ENCODE measurements around the gene PDE4B. TPM values are rescaled to one million over a fixed set of nuclear protein-coding genes. Genes with fewer than 3 reads are reported as not detected.

The PDE4B gene
- total RNA-seq, 1 donor from 2014 or later: 0.57 TPM

GRCh38 chr1:65812065-65812464 lies 19.4 kb downstream of the PDE4B start:
- H3K36me3 Mint-ChIP-seq (ENCODE audit: low read depth): no peaks in the 10 kb centered on the region
- no peak overlapping the region for H3K4me3 Mint-ChIP-seq (ENCODE audit: unreplicated experiment)
- TF ChIP-seq CTCF (IDR thresholded peaks at IDR 0.05): no peak
- no peaks in the 10 kb centered on the region for H3K9me3 Mint-ChIP-seq (ENCODE audit: low read depth)
- no peak overlapping the region for H3K27ac Mint-ChIP-seq (ENCODE audit: unreplicated experiment)
- H3K4me1 Mint-ChIP-seq (ENCODE audit: low read depth): peaks cover 4% of the 10 kb centered on the region
- no peak for DNase-seq (ENCODE audit: low spot score)
- H3K27me3 Mint-ChIP-seq (ENCODE audit: low read depth): peaks cover 10% of the 10 kb centered on the region

GRCh38 chr1:65813956-65814355 lies 21.3 kb downstream of the PDE4B start:
- Mint-ChIP-seq H3K27me3 (ENCODE audit: low read depth) (peaks cover 14% of the 10 kb centered on the region), H3K4me3 (ENCODE audit: unreplicated experiment) (no peak overlapping the region), H3K9me3 (ENCODE audit: low read depth) (no peaks in the 10 kb centered on the region), H3K27ac (ENCODE audit: unreplicated experiment) (no peak overlapping the region), H3K4me1 (ENCODE audit: low read depth) (peaks cover 4% of the 10 kb centered on the region), H3K36me3 (ENCODE audit: low read depth) (no peaks in the 10 kb centered on the region)
- DNase-seq (ENCODE audit: low spot score): no peak
- no peak for TF ChIP-seq CTCF (IDR thresholded peaks at IDR 0.05)

- Mint-ChIP-seq H3K9me3 (ENCODE audit: low read depth) (no peaks in the 10 kb centered on the region), H3K36me3 (ENCODE audit: low read depth) (no peaks in the 10 kb centered on the region)
- DNase-seq (ENCODE audit: low spot score): no peak
These were observed 22.1 kb downstream of the PDE4B start for GRCh38 chr1:65814752-65815151.

GRCh38 chr1:65817891-65818290 lies 25.2 kb downstream of the PDE4B start:
- Mint-ChIP-seq H3K27me3 (ENCODE audit: low read depth) (peaks cover 16% of the 10 kb centered on the region), H3K27ac (ENCODE audit: unreplicated experiment) (no peak overlapping the region), H3K4me1 (ENCODE audit: low read depth) (peaks cover 3% of the 10 kb centered on the region), H3K4me3 (ENCODE audit: unreplicated experiment) (no peak overlapping the region), H3K36me3 (ENCODE audit: low read depth) (no peaks in the 10 kb centered on the region), H3K9me3 (ENCODE audit: low read depth) (no peaks in the 10 kb centered on the region)
- no peak for TF ChIP-seq CTCF (IDR thresholded peaks at IDR 0.05)
- DNase-seq (ENCODE audit: low spot score): no peak

More at GRCh38 chr1:65814752-65815151, 22.1 kb downstream of the PDE4B start:
- Mint-ChIP-seq H3K4me1 (ENCODE audit: low read depth) (peaks cover 4% of the 10 kb centered on the region), H3K4me3 (ENCODE audit: unreplicated experiment) (no peak overlapping the region), H3K27ac (ENCODE audit: unreplicated experiment) (no peak overlapping the region), H3K27me3 (ENCODE audit: low read depth) (peaks cover 15% of the 10 kb centered on the region)
- no peak for TF ChIP-seq CTCF (IDR thresholded peaks at IDR 0.05)

GRCh38 chr1:65818966-65819365 lies 26.3 kb downstream of the PDE4B start:
- H3K36me3 Mint-ChIP-seq (ENCODE audit: low read depth): no peaks in the 10 kb centered on the region
- H3K4me3 Mint-ChIP-seq (ENCODE audit: unreplicated experiment): no peak overlapping the region

More at GRCh38 chr1:65818966-65819365, 26.3 kb downstream of the PDE4B start:
- no peak for DNase-seq (ENCODE audit: low spot score)
- Mint-ChIP-seq H3K9me3 (ENCODE audit: low read depth) (peaks cover 2% of the 10 kb centered on the region), H3K27ac (ENCODE audit: unreplicated experiment) (no peak overlapping the region), H3K4me1 (ENCODE audit: low read depth) (peaks cover 3% of the 10 kb centered on the region), H3K27me3 (ENCODE audit: low read depth) (peaks cover 13% of the 10 kb centered on the region)
- no peak for TF ChIP-seq CTCF (IDR thresholded peaks at IDR 0.05)
